Measurements from ENCODE around the gene ABCG1.

DNA sequence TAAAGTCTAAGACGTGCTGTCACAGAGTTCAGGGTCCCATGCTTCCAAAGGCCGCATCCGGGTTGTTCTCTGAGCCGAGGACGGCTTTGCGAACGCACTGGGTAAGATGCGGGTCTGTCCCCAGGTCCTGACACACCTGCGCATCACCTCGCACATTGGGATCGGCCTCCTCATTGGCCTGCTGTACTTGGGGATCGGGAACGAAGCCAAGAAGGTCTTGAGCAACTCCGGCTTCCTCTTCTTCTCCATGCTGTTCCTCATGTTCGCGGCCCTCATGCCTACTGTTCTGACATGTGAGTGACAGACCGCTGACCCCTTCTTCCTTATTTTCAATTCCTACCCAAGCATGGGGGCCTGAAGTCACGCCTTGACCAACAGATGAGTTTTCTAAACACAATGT, 71.0 kb downstream of the ABCG1 start:
- no peak for TF ChIP-seq CTCF (IDR thresholded peaks at IDR 0.05; ENCODE audit: low read depth, low read length, missing input control)
- no peak for TF ChIP-seq REST (IDR thresholded peaks at IDR 0.05)
- no peak for TF ChIP-seq JUND (IDR thresholded peaks at IDR 0.05)
- no peak for TF ChIP-seq YY1 (IDR thresholded peaks at IDR 0.05)
- TF ChIP-seq GABPA (IDR thresholded peaks at IDR 0.05 in 1 of 2, conservative IDR thresholded peaks at IDR 0.05 in 1 of 2), result no peak
- no peak for TF ChIP-seq RAD21 (IDR thresholded peaks at IDR 0.05)
- no peak for TF ChIP-seq EGR1 (IDR thresholded peaks at IDR 0.05; ENCODE audit: low read depth in 2 of 2)
- TF ChIP-seq ATF3 (IDR thresholded peaks at IDR 0.05), result no peak
- no peak for TF ChIP-seq NR2F2 (IDR thresholded peaks at IDR 0.05)

All from liver (tissue), 3 donors.